IMR-90 (cell line): Measurements from ENCODE around the gene SSX2IP. TPM values are rescaled to one million over a fixed set of nuclear protein-coding genes. Genes with fewer than 3 reads are reported as not detected.

Experiments
- MAFK ChIP-seq: IDR thresholded peaks from 2 replicates; pipeline ENCODE4 v1.6.1; 2012; ENCODE audit warnings: low read depth, low read length, improper control_type of control experiment
- polyA plus RNA-seq, 3 experiments: library from polyadenylated mRNA; depleted of rRNA; stranded (reverse); fragments of >200 nt; gene quantifications; 2 replicates each; pipeline ENCODE4 v1.2.3, GENCODE V29; 2012; ENCODE audit warnings: low replicate concordance in 1 of 3
- total RNA-seq: library from RNA; depleted of rRNA; stranded (reverse); fragments of >200 nt; gene quantifications from 2 replicates; pipeline ENCODE4 v1.2.3, GENCODE V29; 2012
- TF ChIP-seq, protein P1 (sequence below): fragments of 150-350 bp; IDR thresholded peaks from 2 replicates; pipeline ENCODE4 v1.6.1; 2016; ENCODE audit warnings: low read depth, mild to moderate bottlenecking, low read length, moderate library complexity, borderline replicate concordance

Gene SSX2IP
- total and polyA plus RNA-seq, 2 of the 4 experiments (the other 2 are of a cell fraction): 7.7 to 13.4 TPM

DNA sequence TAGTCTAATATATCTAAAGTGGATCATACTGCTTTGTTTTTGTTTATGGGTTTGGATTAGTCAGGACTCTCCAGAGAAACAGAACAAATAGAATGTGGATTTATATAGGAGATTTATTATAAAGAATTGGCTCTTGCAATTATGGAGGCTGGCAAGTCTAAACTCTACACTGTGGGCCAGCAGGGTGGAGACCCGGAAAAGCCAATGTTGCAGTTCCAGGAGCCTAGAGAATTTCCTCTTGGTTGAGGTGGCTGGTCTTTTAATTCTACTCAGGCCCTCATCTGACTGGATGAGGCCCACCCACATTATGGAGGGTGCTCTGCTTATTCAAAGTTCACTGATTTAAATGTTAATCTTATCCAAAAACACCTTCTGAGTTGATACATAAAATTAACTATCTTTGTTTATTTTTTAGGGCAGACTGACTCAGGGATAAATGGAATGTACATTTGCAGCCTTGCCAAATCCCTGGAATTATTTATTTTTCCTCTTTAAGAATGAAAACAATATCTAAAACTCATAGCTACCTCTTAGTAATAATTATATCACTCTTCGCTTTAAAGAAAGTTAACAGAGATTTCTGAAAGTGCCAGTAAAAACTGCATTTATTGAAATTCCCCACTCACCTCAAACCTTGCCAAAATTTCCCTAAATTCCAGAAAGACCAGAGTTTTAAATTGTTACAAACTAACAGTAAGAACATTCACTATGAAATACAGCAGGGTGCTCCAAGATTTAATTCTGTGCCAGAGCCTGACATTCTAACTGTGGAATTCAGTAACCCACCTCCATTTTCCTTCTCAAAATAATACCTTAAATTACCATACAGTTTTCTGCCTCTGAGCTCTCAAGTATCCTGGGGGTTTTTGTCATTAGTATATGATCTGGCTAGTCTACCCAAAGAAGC lies 36.6 kb upstream of the SSX2IP start (continued):
- TF ChIP-seq, protein P1, sequence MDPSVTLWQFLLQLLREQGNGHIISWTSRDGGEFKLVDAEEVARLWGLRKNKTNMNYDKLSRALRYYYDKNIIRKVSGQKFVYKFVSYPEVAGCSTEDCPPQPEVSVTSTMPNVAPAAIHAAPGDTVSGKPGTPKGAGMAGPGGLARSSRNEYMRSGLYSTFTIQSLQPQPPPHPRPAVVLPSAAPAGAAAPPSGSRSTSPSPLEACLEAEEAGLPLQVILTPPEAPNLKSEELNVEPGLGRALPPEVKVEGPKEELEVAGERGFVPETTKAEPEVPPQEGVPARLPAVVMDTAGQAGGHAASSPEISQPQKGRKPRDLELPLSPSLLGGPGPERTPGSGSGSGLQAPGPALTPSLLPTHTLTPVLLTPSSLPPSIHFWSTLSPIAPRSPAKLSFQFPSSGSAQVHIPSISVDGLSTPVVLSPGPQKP: no peak
- no peak for TF ChIP-seq MAFK
